ENCODE measurements around the gene ARMCX5. TPM values are rescaled to one million over a fixed set of nuclear protein-coding genes. Genes with fewer than 3 reads are reported as not detected.

The ARMCX5 gene
- total RNA-seq, 1 donor from 2014 or later = 16.7 TPM

DNA sequence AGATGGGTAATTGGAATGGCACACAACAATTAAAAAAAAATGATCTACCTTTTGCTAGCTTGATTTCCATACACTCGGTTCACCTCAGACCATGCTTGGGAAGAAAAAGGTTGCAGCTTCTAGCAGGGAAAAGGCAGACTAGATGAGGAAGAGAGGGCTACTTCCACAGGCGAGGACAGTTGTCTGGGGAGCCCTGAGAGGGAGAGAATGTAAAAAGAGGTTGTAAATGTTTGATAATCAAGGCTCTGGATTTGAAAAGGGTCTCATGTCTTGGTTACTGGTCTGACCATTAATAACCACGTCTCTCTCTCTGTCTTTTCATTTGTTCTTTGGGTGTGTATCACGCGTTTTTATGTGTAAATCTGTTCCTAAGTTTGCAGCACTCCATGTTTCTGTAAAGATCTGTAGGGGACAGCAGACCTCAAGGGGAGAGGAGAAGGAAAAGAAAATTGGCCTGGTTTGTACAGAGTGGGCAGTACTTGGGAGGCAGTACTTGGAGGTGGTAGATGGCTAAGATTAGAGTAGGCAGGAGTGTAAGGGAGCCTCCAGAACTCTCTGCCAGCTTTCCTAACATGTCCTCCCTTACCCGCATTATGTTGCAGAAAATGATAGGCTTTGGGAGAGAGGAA lies 750 bp downstream of the ARMCX5 start:
- Mint-ChIP-seq H3K36me3 (peaks cover 6% of the 10 kb centered on the region), H3K9me3 (peaks cover 26% of the 10 kb centered on the region), H3K27me3 (ENCODE audit: low read depth) (no peaks in the 10 kb centered on the region), H3K27ac (peak overlapping the region; percentile 98), H3K4me3 (peak overlapping the region; percentile 95), H3K4me1 (peaks cover 11% of the 10 kb centered on the region)
- TF ChIP-seq, protein P1, sequence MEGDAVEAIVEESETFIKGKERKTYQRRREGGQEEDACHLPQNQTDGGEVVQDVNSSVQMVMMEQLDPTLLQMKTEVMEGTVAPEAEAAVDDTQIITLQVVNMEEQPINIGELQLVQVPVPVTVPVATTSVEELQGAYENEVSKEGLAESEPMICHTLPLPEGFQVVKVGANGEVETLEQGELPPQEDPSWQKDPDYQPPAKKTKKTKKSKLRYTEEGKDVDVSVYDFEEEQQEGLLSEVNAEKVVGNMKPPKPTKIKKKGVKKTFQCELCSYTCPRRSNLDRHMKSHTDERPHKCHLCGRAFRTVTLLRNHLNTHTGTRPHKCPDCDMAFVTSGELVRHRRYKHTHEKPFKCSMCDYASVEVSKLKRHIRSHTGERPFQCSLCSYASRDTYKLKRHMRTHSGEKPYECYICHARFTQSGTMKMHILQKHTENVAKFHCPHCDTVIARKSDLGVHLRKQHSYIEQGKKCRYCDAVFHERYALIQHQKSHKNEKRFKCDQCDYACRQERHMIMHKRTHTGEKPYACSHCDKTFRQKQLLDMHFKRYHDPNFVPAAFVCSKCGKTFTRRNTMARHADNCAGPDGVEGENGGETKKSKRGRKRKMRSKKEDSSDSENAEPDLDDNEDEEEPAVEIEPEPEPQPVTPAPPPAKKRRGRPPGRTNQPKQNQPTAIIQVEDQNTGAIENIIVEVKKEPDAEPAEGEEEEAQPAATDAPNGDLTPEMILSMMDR (IDR thresholded peaks at IDR 0.05; ENCODE audit: unreplicated experiment) = no peak
- no peak for DNase-seq (ENCODE audit: low spot score in 2 of 2, unreplicated experiment in 2 of 2)

DNA sequence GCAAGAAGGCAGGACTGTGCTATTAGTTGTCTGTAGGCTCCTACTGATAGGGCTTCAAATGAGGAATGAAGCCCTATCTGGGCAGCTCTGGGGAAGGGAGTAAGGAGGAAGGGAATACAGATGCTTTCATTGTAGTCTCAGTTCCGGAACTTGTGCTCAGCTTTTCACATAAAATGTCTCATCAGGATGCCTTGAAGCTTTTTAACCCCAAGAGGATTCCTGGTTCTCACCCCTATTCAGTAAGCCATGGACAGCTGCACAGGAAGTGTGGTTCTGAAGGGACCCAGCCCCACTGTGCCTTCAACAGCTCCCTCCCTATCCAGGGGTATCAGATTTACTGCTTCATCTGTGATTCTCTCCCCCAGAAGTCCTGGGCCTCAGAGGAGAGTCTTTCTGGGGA lies 5.0 kb downstream of the ARMCX5 start:
- TF ChIP-seq, protein P1 (IDR thresholded peaks at IDR 0.05; ENCODE audit: unreplicated experiment) = no peak
- DNase-seq (ENCODE audit: low spot score in 2 of 2, unreplicated experiment in 2 of 2) = no peak
- no peaks in the 10 kb centered on the region for H3K27me3 Mint-ChIP-seq (ENCODE audit: low read depth)
- H3K36me3 Mint-ChIP-seq = peaks cover 32% of the 10 kb centered on the region
- H3K4me3 Mint-ChIP-seq = no peak overlapping the region
- peaks cover 33% of the 10 kb centered on the region for H3K9me3 Mint-ChIP-seq
- no peak overlapping the region for H3K27ac Mint-ChIP-seq
- peaks cover 11% of the 10 kb centered on the region for H3K4me1 Mint-ChIP-seq

DNA sequence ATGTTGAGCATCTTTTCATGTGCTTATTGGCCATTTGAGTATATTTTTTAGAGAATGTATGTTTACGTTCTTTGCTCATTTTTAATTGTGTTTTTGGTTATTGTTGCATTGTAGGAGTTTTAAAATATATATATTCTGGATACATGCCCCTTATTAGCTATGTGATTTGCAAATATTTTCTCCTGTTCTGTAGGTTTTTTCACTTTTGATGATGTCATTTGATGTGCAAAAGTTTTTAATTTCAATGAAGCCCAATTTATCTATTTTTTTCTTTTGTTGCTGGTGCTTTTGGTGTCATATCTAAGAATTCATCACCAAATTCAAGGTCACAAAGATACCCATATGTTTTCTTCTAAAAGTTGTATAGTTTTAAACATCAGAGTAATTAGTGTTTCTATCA lies 6.8 kb downstream of the ARMCX5 start:
- no peak for DNase-seq (ENCODE audit: low spot score in 2 of 2, unreplicated experiment in 2 of 2)
- TF ChIP-seq, protein P1 (IDR thresholded peaks at IDR 0.05; ENCODE audit: unreplicated experiment) = no peak
- H3K4me1 Mint-ChIP-seq = peaks cover 5% of the 10 kb centered on the region
- H3K36me3 Mint-ChIP-seq = peaks cover 46% of the 10 kb centered on the region
- no peak overlapping the region for H3K4me3 Mint-ChIP-seq
- peaks cover 44% of the 10 kb centered on the region for H3K9me3 Mint-ChIP-seq
- no peak overlapping the region for H3K27ac Mint-ChIP-seq
- H3K27me3 Mint-ChIP-seq (ENCODE audit: low read depth) = no peaks in the 10 kb centered on the region

DNA sequence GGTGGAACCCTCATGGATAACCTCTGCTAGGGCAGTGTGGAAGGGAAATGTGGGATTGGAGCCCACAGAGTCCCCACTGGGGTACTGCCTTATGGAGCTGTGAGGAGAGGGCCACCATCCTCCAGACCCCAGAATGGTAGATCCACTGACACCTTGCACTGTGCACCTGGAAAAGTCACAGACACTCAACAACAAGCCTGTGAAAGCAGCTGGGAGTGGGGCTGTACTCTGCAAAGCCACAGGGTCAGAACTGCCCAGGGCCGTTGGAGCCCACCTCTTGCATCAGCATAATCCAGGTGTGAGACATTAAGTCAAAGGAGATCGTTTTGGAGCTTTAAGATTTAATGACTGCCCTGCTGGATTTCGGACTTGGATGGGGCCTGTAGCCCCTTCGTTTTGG lies 11.6 kb downstream of the ARMCX5 start:
- Mint-ChIP-seq H3K4me1 (no peaks in the 10 kb centered on the region), H3K9me3 (peaks cover 65% of the 10 kb centered on the region), H3K36me3 (peaks cover 59% of the 10 kb centered on the region), H3K27me3 (ENCODE audit: low read depth) (no peaks in the 10 kb centered on the region), H3K4me3 (no peak overlapping the region), H3K27ac (no peak overlapping the region)
- DNase-seq (ENCODE audit: low spot score in 2 of 2, unreplicated experiment in 2 of 2) = no peak
- TF ChIP-seq, protein P1 (IDR thresholded peaks at IDR 0.05; ENCODE audit: unreplicated experiment) = no peak

DNA sequence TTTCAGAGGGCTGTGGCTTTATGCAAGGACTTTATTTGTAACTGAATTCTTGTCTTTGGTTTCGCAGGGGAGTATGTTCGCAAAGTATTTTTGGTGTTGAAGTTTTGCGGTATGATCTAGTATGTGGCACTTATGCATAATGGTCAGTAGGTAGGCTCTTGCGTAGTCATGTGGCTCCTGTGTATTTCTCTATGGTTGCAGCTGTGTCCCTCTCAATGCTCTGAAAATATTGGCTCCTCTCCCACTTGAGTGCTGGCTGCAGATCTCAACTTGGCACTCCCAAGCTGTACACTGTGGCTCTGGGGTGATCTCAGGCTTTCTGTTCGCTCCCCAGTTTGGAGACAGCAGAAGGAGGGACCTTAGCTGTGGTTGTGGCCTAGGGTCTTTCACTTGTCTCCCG lies 24.8 kb downstream of the ARMCX5 start:
- no peaks in the 10 kb centered on the region for H3K4me1 Mint-ChIP-seq
- peaks cover 82% of the 10 kb centered on the region for H3K9me3 Mint-ChIP-seq
- peaks cover 76% of the 10 kb centered on the region for H3K36me3 Mint-ChIP-seq
- no peak overlapping the region for H3K4me3 Mint-ChIP-seq
- TF ChIP-seq, protein P1 (IDR thresholded peaks at IDR 0.05; ENCODE audit: unreplicated experiment) = no peak
- H3K27me3 Mint-ChIP-seq (ENCODE audit: low read depth) = no peaks in the 10 kb centered on the region
- DNase-seq (ENCODE audit: low spot score in 2 of 2, unreplicated experiment in 2 of 2) = no peak
- H3K27ac Mint-ChIP-seq = no peak overlapping the region

DNA sequence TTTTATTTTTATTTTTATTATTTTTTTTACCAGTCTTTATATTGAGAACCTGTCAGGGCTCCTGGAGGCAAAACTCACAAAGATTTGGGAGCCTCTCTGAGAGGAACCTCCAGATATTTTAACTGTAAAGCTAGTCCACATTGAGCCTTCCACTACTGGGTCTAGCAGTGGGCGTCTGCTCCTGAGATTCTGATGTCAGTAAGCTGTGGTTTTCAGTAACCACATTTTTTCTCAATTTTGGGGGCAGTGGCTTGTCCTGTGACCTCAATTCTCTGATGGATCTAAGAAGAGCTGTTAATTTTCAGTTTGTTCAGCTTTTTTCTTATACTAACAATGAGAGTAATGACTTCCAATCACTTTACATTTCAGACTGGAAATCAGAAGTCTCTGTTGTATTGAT lies 28.3 kb downstream of the ARMCX5 start:
- peaks cover 60% of the 10 kb centered on the region for H3K9me3 Mint-ChIP-seq

More for the DNA sequence above, 28.3 kb downstream of the ARMCX5 start:
- TF ChIP-seq, protein P1 (IDR thresholded peaks at IDR 0.05; ENCODE audit: unreplicated experiment) = no peak
- DNase-seq (ENCODE audit: low spot score in 2 of 2, unreplicated experiment in 2 of 2) = no peak
- H3K27ac Mint-ChIP-seq = no peak overlapping the region
- no peaks in the 10 kb centered on the region for H3K4me1 Mint-ChIP-seq
- no peak overlapping the region for H3K4me3 Mint-ChIP-seq
- peaks cover 50% of the 10 kb centered on the region for H3K36me3 Mint-ChIP-seq
- no peaks in the 10 kb centered on the region for H3K27me3 Mint-ChIP-seq (ENCODE audit: low read depth)
